ENCODE results near the gene NBEAL1. TPM values are rescaled to one million over a fixed set of nuclear protein-coding genes. Genes with fewer than 3 reads are reported as not detected.

NBEAL1 gene
- total and polyA plus RNA-seq, 2 of the 8 experiments (the other 6 are each of a cell fraction or from before 2014, with no cell fraction given): 2.3 to 10.7 TPM

- no peak overlapping the region for H3K4me2 ChIP-seq (ENCODE audit: insufficient read depth in 1 of 2, low read depth in 2 of 2, low read length in 2 of 2)
- no peaks in the 10 kb centered on the region for H3K79me2 ChIP-seq (ENCODE audit: control insufficient read depth in 1 of 2, insufficient read depth in 2 of 2, low read length in 2 of 2)
- H3K18ac ChIP-seq (ENCODE audit: extremely low read depth, low read length): no peak overlapping the region
- no peak overlapping the region for H3K4ac ChIP-seq (replicated peaks; ENCODE audit: insufficient read length, low read depth, low read length)
- H4K91ac ChIP-seq (replicated peaks; ENCODE audit: insufficient read length, low read length): no peak overlapping the region
- no peak overlapping the region for H2AFZ ChIP-seq (ENCODE audit: low read length)
- ChIA-PET CTCF (ENCODE audit: partially characterized antibody) (interaction anchor here (1.2 kb wide), 1 partner anchor 257 kb away, joined by 3 read pairs; no protein-coding TSS in a partner anchor), POLR2A (ENCODE audit: partially characterized antibody) (no interaction called here)
- H4K8ac ChIP-seq (ENCODE audit: extremely low read depth, insufficient read depth, low read length): no peak overlapping the region
- no peak overlapping the region for H2BK15ac ChIP-seq (ENCODE audit: low read length)
- no peak overlapping the region for H3K27ac ChIP-seq (ENCODE audit: low read depth, low read length)
- H3K4me3 ChIP-seq (ENCODE audit: extremely low read depth in 1 of 4, insufficient read depth in 2 of 4, low read depth in 3 of 4, low read length in 4 of 4): no peak overlapping the region
- no peak overlapping the region for H2BK12ac ChIP-seq (ENCODE audit: low read depth, low read length)
- H4K20me1 ChIP-seq (replicated peaks in 1 of 2; ENCODE audit: control insufficient read depth in 1 of 2, insufficient read depth in 2 of 2, low read length in 2 of 2): no peaks in the 10 kb centered on the region
- H3K79me1 ChIP-seq (ENCODE audit: low read depth, low read length): no peaks in the 10 kb centered on the region
- 90% methylated on average over 5 of the region's 5 CpGs; no CpG with 5 or more reads in 1 of the 2 experiments for WGBS, 2 experiments (ENCODE audit: extremely low coverage in 1 of 2, insufficient coverage in 1 of 2, insufficient read length in 1 of 2, insufficient replicate concordance in 2 of 2, low coverage in 1 of 2, low lambda C conversion rate in 2 of 2, missing lambda C conversion rate in 1 of 2)
- no peaks in the 10 kb centered on the region; a peak in 1 of 8 replicates for H3K36me3 ChIP-seq (ENCODE audit: control insufficient read depth in 2 of 4, insufficient read depth in 4 of 4, low read length in 3 of 4)
- H3K27me3 ChIP-seq (replicated peaks in 1 of 4; ENCODE audit: control insufficient read depth in 3 of 4, extremely low read depth in 1 of 4, insufficient read depth in 3 of 4, low read length in 3 of 4): no peaks in the 10 kb centered on the region
- no peaks in the 10 kb centered on the region for H3K4me1 ChIP-seq (replicated peaks in 1 of 4; ENCODE audit: control insufficient read depth in 3 of 4, insufficient read depth in 4 of 4, low read length in 3 of 4)
- no peak overlapping the region for H2AK5ac ChIP-seq (ENCODE audit: low read depth, low read length)
- no peak for FAIRE-seq
- H4K5ac ChIP-seq (ENCODE audit: insufficient read length, low read depth, low read length): no peak overlapping the region
- TF ChIP-seq TBP (IDR thresholded peaks at IDR 0.05; ENCODE audit: low read depth, low read length) (no peak), SIRT6 (IDR thresholded peaks at IDR 0.05; ENCODE audit: low read length) (no peak), KDM5A (IDR thresholded peaks at IDR 0.05; ENCODE audit: low read length) (no peak), KDM4A (IDR thresholded peaks at IDR 0.05; ENCODE audit: low read depth, low read length, severe bottlenecking) (no peak)
- TF ChIP-seq, protein P1, sequence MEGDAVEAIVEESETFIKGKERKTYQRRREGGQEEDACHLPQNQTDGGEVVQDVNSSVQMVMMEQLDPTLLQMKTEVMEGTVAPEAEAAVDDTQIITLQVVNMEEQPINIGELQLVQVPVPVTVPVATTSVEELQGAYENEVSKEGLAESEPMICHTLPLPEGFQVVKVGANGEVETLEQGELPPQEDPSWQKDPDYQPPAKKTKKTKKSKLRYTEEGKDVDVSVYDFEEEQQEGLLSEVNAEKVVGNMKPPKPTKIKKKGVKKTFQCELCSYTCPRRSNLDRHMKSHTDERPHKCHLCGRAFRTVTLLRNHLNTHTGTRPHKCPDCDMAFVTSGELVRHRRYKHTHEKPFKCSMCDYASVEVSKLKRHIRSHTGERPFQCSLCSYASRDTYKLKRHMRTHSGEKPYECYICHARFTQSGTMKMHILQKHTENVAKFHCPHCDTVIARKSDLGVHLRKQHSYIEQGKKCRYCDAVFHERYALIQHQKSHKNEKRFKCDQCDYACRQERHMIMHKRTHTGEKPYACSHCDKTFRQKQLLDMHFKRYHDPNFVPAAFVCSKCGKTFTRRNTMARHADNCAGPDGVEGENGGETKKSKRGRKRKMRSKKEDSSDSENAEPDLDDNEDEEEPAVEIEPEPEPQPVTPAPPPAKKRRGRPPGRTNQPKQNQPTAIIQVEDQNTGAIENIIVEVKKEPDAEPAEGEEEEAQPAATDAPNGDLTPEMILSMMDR (IDR thresholded peaks at IDR 0.05; ENCODE audit: control extremely low read depth in 1 of 3, insufficient read depth in 1 of 3, low read depth in 1 of 3, low read length in 3 of 3): no peak
- H3K14ac ChIP-seq (ENCODE audit: insufficient read length): no peak overlapping the region
- H2BK120ac ChIP-seq (replicated peaks; ENCODE audit: low read depth, low read length): no peak overlapping the region
- no peak overlapping the region for H3K56ac ChIP-seq (replicated peaks; ENCODE audit: insufficient read length, low read depth, low read length)
- no peak overlapping the region for H2BK20ac ChIP-seq (ENCODE audit: low read length)
- no peak for DNase-seq (ENCODE audit: low read depth in 1 of 2, low spot score in 2 of 2)
- H3K9ac ChIP-seq (replicated peaks in 1 of 4; ENCODE audit: extremely low read depth in 1 of 4, low read depth in 3 of 4, low read length in 3 of 4): no peak overlapping the region
- H2BK5ac ChIP-seq (ENCODE audit: low read depth, low read length): no peak overlapping the region
- no peaks in the 10 kb centered on the region for H3K23me2 ChIP-seq (ENCODE audit: low read depth, low read length)
- no peak overlapping the region for H3K23ac ChIP-seq (ENCODE audit: insufficient read length)
- H3K9me3 ChIP-seq (ENCODE audit: insufficient read depth in 2 of 2, low read depth in 1 of 2, low read length in 1 of 2): no peaks in the 10 kb centered on the region
Observed at GRCh38 chr2:203195331-203196036, 180.8 kb downstream of the NBEAL1 start.
